ENCODE measurements around the gene HINT3.

DNA sequence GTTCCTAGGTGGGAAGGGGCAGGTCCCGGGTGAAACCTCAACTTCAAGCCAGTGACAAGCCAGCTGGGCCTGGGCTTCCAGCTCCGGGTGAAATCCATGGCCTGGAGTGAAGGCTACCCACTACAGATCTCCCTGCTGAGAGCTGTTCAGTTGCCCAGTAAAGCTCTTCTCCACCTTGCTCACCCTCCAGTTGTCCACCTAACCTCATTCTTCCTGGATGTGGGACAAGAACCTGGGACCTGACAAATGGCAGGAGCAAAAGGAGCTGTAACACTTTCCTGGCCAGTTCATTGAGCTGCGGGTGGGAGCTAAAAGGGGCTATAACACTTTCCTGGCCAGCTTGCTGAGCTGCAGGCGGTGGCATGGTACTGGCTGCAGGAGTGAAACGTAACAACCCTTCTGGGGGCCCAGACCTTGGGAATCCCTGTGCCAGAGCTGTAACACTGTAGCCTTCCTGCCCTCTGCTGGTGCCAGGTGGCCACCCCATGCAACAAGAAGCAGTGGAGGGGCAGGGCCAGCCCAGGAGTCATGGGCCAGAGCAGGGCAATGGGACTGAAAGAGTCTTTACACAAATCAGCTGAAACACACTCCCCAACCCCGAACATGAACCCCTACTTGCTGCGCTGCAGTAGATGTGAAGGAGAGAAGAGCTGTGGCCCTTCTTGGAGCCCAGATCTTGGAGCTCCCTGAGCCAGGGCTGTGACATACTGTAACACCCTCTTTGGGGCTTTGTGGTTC, 3.6 kb upstream of the HINT3 start:
- TF ChIP-seq, protein P1, sequence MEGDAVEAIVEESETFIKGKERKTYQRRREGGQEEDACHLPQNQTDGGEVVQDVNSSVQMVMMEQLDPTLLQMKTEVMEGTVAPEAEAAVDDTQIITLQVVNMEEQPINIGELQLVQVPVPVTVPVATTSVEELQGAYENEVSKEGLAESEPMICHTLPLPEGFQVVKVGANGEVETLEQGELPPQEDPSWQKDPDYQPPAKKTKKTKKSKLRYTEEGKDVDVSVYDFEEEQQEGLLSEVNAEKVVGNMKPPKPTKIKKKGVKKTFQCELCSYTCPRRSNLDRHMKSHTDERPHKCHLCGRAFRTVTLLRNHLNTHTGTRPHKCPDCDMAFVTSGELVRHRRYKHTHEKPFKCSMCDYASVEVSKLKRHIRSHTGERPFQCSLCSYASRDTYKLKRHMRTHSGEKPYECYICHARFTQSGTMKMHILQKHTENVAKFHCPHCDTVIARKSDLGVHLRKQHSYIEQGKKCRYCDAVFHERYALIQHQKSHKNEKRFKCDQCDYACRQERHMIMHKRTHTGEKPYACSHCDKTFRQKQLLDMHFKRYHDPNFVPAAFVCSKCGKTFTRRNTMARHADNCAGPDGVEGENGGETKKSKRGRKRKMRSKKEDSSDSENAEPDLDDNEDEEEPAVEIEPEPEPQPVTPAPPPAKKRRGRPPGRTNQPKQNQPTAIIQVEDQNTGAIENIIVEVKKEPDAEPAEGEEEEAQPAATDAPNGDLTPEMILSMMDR (IDR thresholded peaks at IDR 0.05): no peak
- TF ChIP-seq ZFX (IDR thresholded peaks at IDR 0.05; ENCODE audit: borderline replicate concordance): no peak
